CD14-positive monocyte (primary cell): ENCODE measurements around the gene ST8SIA3. TPM values are rescaled to one million over a fixed set of nuclear protein-coding genes. Genes with fewer than 3 reads are reported as not detected.

Source experiments
- DNase-seq, 3 donors: peaks; one replicate each; pipeline ENCODE4 v3.0.0-alpha.2; 2011 to 2022
- H2AFZ ChIP-seq: 2 replicates; pipeline ENCODE4 v1.6.0; 2012; ENCODE audit warnings: mild to moderate bottlenecking, low read depth, low read length, inconsistent platforms; ENCODE audit not compliant: insufficient read depth, poor library complexity, severe bottlenecking
- H3K27ac ChIP-seq, 2 donors: 1 replicate in 1 of 2; 2 replicates in 1 of 2; pipeline ENCODE4 v1.5.1; 2012 to 2013; ENCODE audit warnings: low read length in 2 of 2, control low read depth in 1 of 2, inconsistent platforms in 1 of 2, low read depth in 1 of 2, mild to moderate bottlenecking in 1 of 2
- H3K27me3 ChIP-seq, 2 donors: one replicate each; pipeline versions ENCODE4 v1.6.0 to v1.6.1; 2011 to 2013; ENCODE audit warnings: low read length in 2 of 2; ENCODE audit not compliant: control insufficient read depth in 2 of 2, insufficient read depth in 2 of 2
- H3K36me3 ChIP-seq, 2 donors: replicated peaks in 1 of 2; 1 replicate in 1 of 2; 2 replicates in 1 of 2; pipeline versions ENCODE4 v1.5.1 to v1.6.1; 2012 to 2013; ENCODE audit warnings: low read length in 2 of 2, control low read depth in 1 of 2, inconsistent platforms in 1 of 2, mild to moderate bottlenecking in 1 of 2; ENCODE audit not compliant: insufficient read depth in 2 of 2, control insufficient read depth in 1 of 2
- H3K4me1 ChIP-seq, 2 donors: 1 replicate in 1 of 2; 2 replicates in 1 of 2; pipeline versions ENCODE4 v1.5.1 to v1.6.1; 2012 to 2013; ENCODE audit warnings: low read length in 2 of 2, control low read depth in 1 of 2, inconsistent platforms in 1 of 2, mild to moderate bottlenecking in 1 of 2, moderate library complexity in 1 of 2; ENCODE audit not compliant: insufficient read depth in 2 of 2, control insufficient read depth in 1 of 2
- H3K4me2 ChIP-seq: replicated peaks from 2 replicates; pipeline ENCODE3; 2012; ENCODE audit warnings: low read length, moderate library complexity, mild to moderate bottlenecking; ENCODE audit not compliant: poor library complexity, severe bottlenecking; ENCODE audit errors: extremely low read depth
- H3K4me3 ChIP-seq, 3 experiments: fragments of 200-600 bp in 1 of 3; sonication (generic) in 1 of 3; replicated peaks in 1 of 3; 1 replicate in 2 of 3; 2 replicates in 1 of 3; pipeline ENCODE4 v1.5.1; 2011 to 2013; ENCODE audit warnings: low read length in 3 of 3, mild to moderate bottlenecking in 3 of 3, control low read depth in 2 of 3, low read depth in 2 of 3, inconsistent platforms in 1 of 3, moderate library complexity in 1 of 3
- H3K79me2 ChIP-seq: 2 replicates; pipeline ENCODE4 v1.6.0; 2012; ENCODE audit warnings: mild to moderate bottlenecking, control low read depth, inconsistent platforms, low read length, moderate library complexity; ENCODE audit not compliant: insufficient read depth
- H3K9ac ChIP-seq: 2 replicates; pipeline ENCODE4 v1.6.0; 2017; ENCODE audit warnings: low read length, mild to moderate bottlenecking; ENCODE audit not compliant: insufficient read depth, poor library complexity, severe bottlenecking
- H3K9me3 ChIP-seq, 2 donors: replicated peaks in 1 of 2; 1 replicate in 1 of 2; 2 replicates in 1 of 2; pipeline versions ENCODE4 v1.5.1 to v1.6.1; 2012 to 2013; ENCODE audit warnings: low read length in 2 of 2, control low read depth in 1 of 2; ENCODE audit not compliant: control insufficient read depth in 1 of 2, insufficient read depth in 1 of 2
- H4K20me1 ChIP-seq: 2 replicates; pipeline ENCODE4 v1.6.0; 2012; ENCODE audit warnings: mild to moderate bottlenecking, low read length, control low read depth, moderate library complexity; ENCODE audit not compliant: insufficient read depth
- H3K27ac Mint-ChIP-seq, 7 donors: one replicate each; pipeline ENCODE4 v1.8.0; 2020; ENCODE audit warnings: mild to moderate bottlenecking in 7 of 7, mixed read lengths in 7 of 7, moderate library complexity in 6 of 7, inconsistent platforms in 2 of 7
- H3K27me3 Mint-ChIP-seq, 3 donors: one replicate each; pipeline ENCODE4 v1.8.0; 2021 to 2022; ENCODE audit warnings: low read depth in 3 of 3, mild to moderate bottlenecking in 3 of 3, mixed read lengths in 3 of 3, moderate library complexity in 3 of 3, inconsistent platforms in 1 of 3
- H3K36me3 Mint-ChIP-seq, 2 donors: one replicate each; pipeline ENCODE4 v1.8.0; 2020; ENCODE audit warnings: mixed read lengths in 2 of 2, inconsistent platforms in 1 of 2, mild to moderate bottlenecking in 1 of 2
- H3K4me1 Mint-ChIP-seq: one replicate; pipeline ENCODE4 v1.8.0; 2020; ENCODE audit warnings: mild to moderate bottlenecking, mixed read lengths
- H3K4me3 Mint-ChIP-seq, 2 donors: one replicate each; pipeline ENCODE4 v1.8.0; 2020; ENCODE audit warnings: mild to moderate bottlenecking in 2 of 2, mixed read lengths in 2 of 2, moderate library complexity in 1 of 2
- H3K9me3 Mint-ChIP-seq, 7 donors: one replicate each; pipeline ENCODE4 v1.8.0; 2020 to 2022; ENCODE audit warnings: mixed read lengths in 7 of 7, mild to moderate bottlenecking in 6 of 7, moderate library complexity in 6 of 7, inconsistent platforms in 2 of 7
- WGBS: methylation state at CpG from one replicate; pipeline ENCODE4 v1.1.5; 2013; ENCODE audit warnings: missing lambda C conversion rate; ENCODE audit not compliant: insufficient coverage; 5-methylcytosine and 5-hydroxymethylcytosine counted together
- intact Hi-C, 2 donors: fragments of 100-400 bp; cut with micrococcal nuclease; formaldehyde crosslinking; loops; one replicate each; pipeline versions ENCODE4 v1.15.0 to v1.15.1; 2023
- polyA plus RNA-seq, 3 donors: library from polyadenylated mRNA; depleted of rRNA in 1 of 3; unstranded in 2 of 3; stranded (reverse) in 1 of 3; fragments of 300-500 nt in 2 of 3; fragments of >200 nt in 1 of 3; fragmentation: Illumina TruSeq in 2 of 3; gene quantifications; 1 replicate in 2 of 3; 2 replicates in 1 of 3; pipeline ENCODE4 v1.2.3, GENCODE V29; 2012 to 2021
- TF ChIP-seq, protein P1 (sequence below): fragments of 200-600 bp; IDR thresholded peaks from one replicate; pipeline ENCODE4 v1.8.0; 2022; ENCODE audit warnings: antibody characterized with exemption, mild to moderate bottlenecking

ST8SIA3 gene
- polyA plus RNA-seq, 3 donors = not detected

DNA sequence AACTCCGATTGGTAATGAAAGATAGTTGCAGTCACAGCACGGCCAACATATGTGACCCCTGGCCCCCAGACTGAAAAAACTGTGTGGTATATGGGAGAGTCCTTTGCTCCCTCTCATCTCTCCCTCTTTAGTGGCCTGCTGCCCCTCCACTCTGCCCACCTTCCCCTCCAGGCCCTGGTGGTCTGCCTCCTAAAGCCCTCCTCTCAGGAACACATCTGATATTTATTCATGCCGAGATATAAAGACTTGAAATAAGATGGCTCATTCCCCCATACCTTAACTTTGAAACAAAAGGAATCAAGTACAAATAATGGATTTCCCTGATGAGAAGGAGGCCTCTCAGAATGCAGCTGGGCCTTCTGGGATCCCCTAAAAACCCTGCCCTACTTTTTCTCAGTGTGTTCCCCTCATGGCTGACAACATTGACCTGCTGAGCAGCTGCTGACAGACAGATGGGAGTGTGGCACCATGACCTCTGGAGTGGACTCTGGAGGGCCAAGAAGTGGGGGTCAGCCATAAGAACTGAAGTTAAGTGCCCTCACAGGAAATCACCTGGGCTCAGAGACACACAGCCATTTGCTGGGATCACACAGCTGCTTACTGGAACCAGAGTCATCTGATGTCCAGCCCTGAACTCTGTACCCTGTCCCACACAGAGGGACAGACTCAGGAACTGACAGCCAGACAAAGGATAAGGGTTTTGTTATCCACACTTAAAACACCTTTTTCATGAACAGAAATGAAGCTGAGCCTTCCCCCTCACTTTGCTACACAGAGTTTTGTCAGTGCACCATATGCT, 39.8 kb upstream of the ST8SIA3 start:
- DNase-seq = no peak
- Histone ChIP-seq H2AFZ (no peak overlapping the region), H3K36me3 (no peaks in the 10 kb centered on the region), H3K4me3 (no peak overlapping the region), H3K4me1 (no peaks in the 10 kb centered on the region), H3K27ac (no peak overlapping the region), H4K20me1 (no peaks in the 10 kb centered on the region), H3K9me3 (no peaks in the 10 kb centered on the region), H3K4me2 (no peak overlapping the region), H3K79me2 (no peaks in the 10 kb centered on the region), H3K9ac (no peak overlapping the region), H3K27me3 (no peaks in the 10 kb centered on the region)
- peaks cover 0 to 3% (median 0%) of the 10 kb centered on the region in 7 donors for H3K9me3 Mint-ChIP-seq
- H3K4me3 Mint-ChIP-seq = no peak overlapping the region
- WGBS = no CpG with 5 or more reads among the region's 3 CpGs
- intact Hi-C loops = no loop called here
- H3K27me3 Mint-ChIP-seq = peaks cover 0 to 6% (median 2%) of the 10 kb centered on the region in 3 donors
- H3K36me3 Mint-ChIP-seq = no peaks in the 10 kb centered on the region
- TF ChIP-seq, protein P1, sequence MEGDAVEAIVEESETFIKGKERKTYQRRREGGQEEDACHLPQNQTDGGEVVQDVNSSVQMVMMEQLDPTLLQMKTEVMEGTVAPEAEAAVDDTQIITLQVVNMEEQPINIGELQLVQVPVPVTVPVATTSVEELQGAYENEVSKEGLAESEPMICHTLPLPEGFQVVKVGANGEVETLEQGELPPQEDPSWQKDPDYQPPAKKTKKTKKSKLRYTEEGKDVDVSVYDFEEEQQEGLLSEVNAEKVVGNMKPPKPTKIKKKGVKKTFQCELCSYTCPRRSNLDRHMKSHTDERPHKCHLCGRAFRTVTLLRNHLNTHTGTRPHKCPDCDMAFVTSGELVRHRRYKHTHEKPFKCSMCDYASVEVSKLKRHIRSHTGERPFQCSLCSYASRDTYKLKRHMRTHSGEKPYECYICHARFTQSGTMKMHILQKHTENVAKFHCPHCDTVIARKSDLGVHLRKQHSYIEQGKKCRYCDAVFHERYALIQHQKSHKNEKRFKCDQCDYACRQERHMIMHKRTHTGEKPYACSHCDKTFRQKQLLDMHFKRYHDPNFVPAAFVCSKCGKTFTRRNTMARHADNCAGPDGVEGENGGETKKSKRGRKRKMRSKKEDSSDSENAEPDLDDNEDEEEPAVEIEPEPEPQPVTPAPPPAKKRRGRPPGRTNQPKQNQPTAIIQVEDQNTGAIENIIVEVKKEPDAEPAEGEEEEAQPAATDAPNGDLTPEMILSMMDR = no peak
- H3K4me1 Mint-ChIP-seq = no peaks in the 10 kb centered on the region
- peak overlapping the region in 1 of 7 donors; percentile 2 for H3K27ac Mint-ChIP-seq

DNA sequence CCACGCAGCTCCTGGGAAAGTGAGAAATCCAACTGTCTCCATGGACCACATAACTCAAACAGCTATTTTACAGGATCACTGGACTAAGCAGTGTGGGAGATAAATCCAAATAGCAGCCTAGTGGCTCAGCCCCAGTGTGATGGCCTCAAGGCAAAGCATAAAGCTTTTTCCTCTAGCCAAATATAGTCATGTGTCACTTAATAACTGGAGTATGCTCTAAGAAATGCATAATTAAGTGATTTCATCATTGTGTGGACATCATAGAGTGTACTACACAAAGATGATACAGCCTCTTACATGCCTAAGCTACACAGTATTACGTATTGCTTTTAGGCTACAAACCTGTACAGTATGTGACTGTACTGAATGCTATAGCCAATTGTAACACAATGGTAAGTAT, 31.8 kb upstream of the ST8SIA3 start:
- no peak overlapping the region for H3K9ac ChIP-seq
- peaks cover 0 to 5% (median 2%) of the 10 kb centered on the region in 7 donors for H3K9me3 Mint-ChIP-seq
- H2AFZ ChIP-seq = no peak overlapping the region
- H3K79me2 ChIP-seq = no peaks in the 10 kb centered on the region
- no peaks in the 10 kb centered on the region for H3K36me3 Mint-ChIP-seq
- no peak overlapping the region for H3K4me2 ChIP-seq
- intact Hi-C loops = no loop called here
- H3K27ac ChIP-seq = no peak overlapping the region
- H3K36me3 ChIP-seq = no peaks in the 10 kb centered on the region
- H4K20me1 ChIP-seq = no peaks in the 10 kb centered on the region
- no peak overlapping the region for H3K4me3 ChIP-seq
- no peaks in the 10 kb centered on the region for H3K27me3 ChIP-seq
- no peak overlapping the region for H3K4me3 Mint-ChIP-seq
- TF ChIP-seq, protein P1 = no peak
- no peaks in the 10 kb centered on the region for H3K9me3 ChIP-seq
- H3K27me3 Mint-ChIP-seq = peaks cover 0 to 1% (median 0%) of the 10 kb centered on the region in 3 donors
- no peak for DNase-seq
- no peaks in the 10 kb centered on the region for H3K4me1 ChIP-seq
- H3K4me1 Mint-ChIP-seq = no peaks in the 10 kb centered on the region
- no CpG with 5 or more reads among the region's 2 CpGs for WGBS
- no peak overlapping the region for H3K27ac Mint-ChIP-seq
